ENCODE measurements around the gene CST11. TPM values are rescaled to one million over a fixed set of nuclear protein-coding genes. Genes with fewer than 3 reads are reported as not detected.
"Not testable (repeated sequence)": the region's sequence is repeated elsewhere in the genome, so short reads cannot be mapped to it uniquely, and the experiment has no call there.

The CST11 gene
- total RNA-seq, 1 donor from 2014 or later = not detected

DNA sequence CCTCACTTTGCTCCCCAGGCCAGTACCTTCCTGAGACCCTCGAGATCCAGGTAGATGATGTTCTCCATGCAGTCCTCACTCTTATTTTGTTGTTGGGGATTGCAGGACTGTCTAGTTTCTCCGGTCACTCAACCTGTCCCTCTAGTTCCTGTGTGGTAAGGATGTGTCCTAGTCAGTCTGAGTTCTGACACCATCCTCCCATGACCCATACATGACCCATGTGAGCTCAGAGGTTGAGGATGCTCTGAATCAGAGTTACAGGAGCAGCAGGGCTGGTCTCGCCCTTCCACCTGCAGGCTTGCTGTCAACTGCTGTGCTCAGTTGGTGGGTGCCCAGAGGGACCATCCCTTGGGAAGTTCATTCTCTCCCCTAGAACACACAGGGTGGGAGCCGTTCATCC, 26.4 kb upstream of the CST11 start:
- no peak overlapping the region for H3K27ac Mint-ChIP-seq (ENCODE audit: unreplicated experiment)
- H3K9me3 Mint-ChIP-seq (ENCODE audit: unreplicated experiment) = no peaks in the 10 kb centered on the region
- TF ChIP-seq, protein P1, sequence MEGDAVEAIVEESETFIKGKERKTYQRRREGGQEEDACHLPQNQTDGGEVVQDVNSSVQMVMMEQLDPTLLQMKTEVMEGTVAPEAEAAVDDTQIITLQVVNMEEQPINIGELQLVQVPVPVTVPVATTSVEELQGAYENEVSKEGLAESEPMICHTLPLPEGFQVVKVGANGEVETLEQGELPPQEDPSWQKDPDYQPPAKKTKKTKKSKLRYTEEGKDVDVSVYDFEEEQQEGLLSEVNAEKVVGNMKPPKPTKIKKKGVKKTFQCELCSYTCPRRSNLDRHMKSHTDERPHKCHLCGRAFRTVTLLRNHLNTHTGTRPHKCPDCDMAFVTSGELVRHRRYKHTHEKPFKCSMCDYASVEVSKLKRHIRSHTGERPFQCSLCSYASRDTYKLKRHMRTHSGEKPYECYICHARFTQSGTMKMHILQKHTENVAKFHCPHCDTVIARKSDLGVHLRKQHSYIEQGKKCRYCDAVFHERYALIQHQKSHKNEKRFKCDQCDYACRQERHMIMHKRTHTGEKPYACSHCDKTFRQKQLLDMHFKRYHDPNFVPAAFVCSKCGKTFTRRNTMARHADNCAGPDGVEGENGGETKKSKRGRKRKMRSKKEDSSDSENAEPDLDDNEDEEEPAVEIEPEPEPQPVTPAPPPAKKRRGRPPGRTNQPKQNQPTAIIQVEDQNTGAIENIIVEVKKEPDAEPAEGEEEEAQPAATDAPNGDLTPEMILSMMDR (IDR thresholded peaks at IDR 0.05; ENCODE audit: unreplicated experiment) = no peak
- H3K36me3 Mint-ChIP-seq (ENCODE audit: low read depth, unreplicated experiment) = no peaks in the 10 kb centered on the region
- peaks cover 5% of the 10 kb centered on the region for H3K4me1 Mint-ChIP-seq (ENCODE audit: unreplicated experiment)
- no peak overlapping the region for H3K4me3 Mint-ChIP-seq (ENCODE audit: unreplicated experiment)
- no peak for DNase-seq (ENCODE audit: low spot score)
- no peaks in the 10 kb centered on the region for H3K27me3 Mint-ChIP-seq (ENCODE audit: unreplicated experiment)

DNA sequence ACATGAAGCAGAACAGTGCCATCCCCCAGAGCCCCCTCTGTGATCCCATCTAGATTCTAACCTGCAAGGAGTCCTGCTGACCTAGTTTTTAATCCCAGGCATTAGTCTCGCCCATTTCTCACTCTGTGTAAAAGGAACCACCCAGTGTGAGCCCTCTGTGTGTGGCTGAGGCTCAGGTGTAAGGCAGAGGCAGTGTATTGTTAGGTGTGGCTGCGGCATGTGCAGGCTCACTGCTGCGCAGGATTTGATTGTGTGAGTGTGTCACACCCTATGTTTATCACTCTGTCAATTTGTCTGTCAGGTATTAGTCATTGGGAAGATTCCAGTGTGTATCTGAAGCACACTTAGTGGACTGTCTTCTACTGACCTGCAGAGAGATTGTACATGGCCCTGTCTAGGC, 24.5 kb upstream of the CST11 start:
- no peak overlapping the region for H3K4me3 Mint-ChIP-seq (ENCODE audit: unreplicated experiment)
- no peaks in the 10 kb centered on the region for H3K36me3 Mint-ChIP-seq (ENCODE audit: low read depth, unreplicated experiment)
- no peak overlapping the region for H3K27ac Mint-ChIP-seq (ENCODE audit: unreplicated experiment)
- no peak for DNase-seq (ENCODE audit: low spot score)
- H3K4me1 Mint-ChIP-seq (ENCODE audit: unreplicated experiment) = peaks cover 4% of the 10 kb centered on the region
- no peaks in the 10 kb centered on the region for H3K27me3 Mint-ChIP-seq (ENCODE audit: unreplicated experiment)
- TF ChIP-seq, protein P1 (IDR thresholded peaks at IDR 0.05; ENCODE audit: unreplicated experiment) = no peak
- H3K9me3 Mint-ChIP-seq (ENCODE audit: unreplicated experiment) = no peaks in the 10 kb centered on the region

GRCh38 chr20:23476015-23476754, 23.5 kb upstream of the CST11 start:
- TF ChIP-seq, protein P1 (IDR thresholded peaks at IDR 0.05; ENCODE audit: unreplicated experiment) = no peak
- Mint-ChIP-seq H3K36me3 (ENCODE audit: low read depth, unreplicated experiment) (no peaks in the 10 kb centered on the region), H3K4me1 (ENCODE audit: unreplicated experiment) (no peaks in the 10 kb centered on the region), H3K9me3 (ENCODE audit: unreplicated experiment) (no peaks in the 10 kb centered on the region), H3K4me3 (ENCODE audit: unreplicated experiment) (no peak overlapping the region), H3K27ac (ENCODE audit: unreplicated experiment) (no peak overlapping the region), H3K27me3 (ENCODE audit: unreplicated experiment) (no peaks in the 10 kb centered on the region)
- no peak for DNase-seq (ENCODE audit: low spot score)

- Mint-ChIP-seq H3K4me1 (ENCODE audit: unreplicated experiment) (no peaks in the 10 kb centered on the region), H3K36me3 (ENCODE audit: low read depth, unreplicated experiment) (no peaks in the 10 kb centered on the region), H3K27ac (ENCODE audit: unreplicated experiment) (no peak overlapping the region), H3K9me3 (ENCODE audit: unreplicated experiment) (no peaks in the 10 kb centered on the region), H3K27me3 (ENCODE audit: unreplicated experiment) (no peaks in the 10 kb centered on the region), H3K4me3 (ENCODE audit: unreplicated experiment) (no peak overlapping the region)
- TF ChIP-seq, protein P1 (IDR thresholded peaks at IDR 0.05; ENCODE audit: unreplicated experiment) = no peak
- DNase-seq (ENCODE audit: low spot score) = no peak
Observed at GRCh38 chr20:23475395-23475794, 22.7 kb upstream of the CST11 start.

- H3K4me3 Mint-ChIP-seq (ENCODE audit: unreplicated experiment); H3K9me3 Mint-ChIP-seq (ENCODE audit: unreplicated experiment); H3K27me3 Mint-ChIP-seq (ENCODE audit: unreplicated experiment); H3K4me1 Mint-ChIP-seq (ENCODE audit: unreplicated experiment); H3K27ac Mint-ChIP-seq (ENCODE audit: unreplicated experiment); DNase-seq (ENCODE audit: low spot score); H3K36me3 Mint-ChIP-seq (ENCODE audit: low read depth, unreplicated experiment): not testable (repeated sequence)
Observed at GRCh38 chr20:23473293-23473692, 20.6 kb upstream of the CST11 start.

DNA sequence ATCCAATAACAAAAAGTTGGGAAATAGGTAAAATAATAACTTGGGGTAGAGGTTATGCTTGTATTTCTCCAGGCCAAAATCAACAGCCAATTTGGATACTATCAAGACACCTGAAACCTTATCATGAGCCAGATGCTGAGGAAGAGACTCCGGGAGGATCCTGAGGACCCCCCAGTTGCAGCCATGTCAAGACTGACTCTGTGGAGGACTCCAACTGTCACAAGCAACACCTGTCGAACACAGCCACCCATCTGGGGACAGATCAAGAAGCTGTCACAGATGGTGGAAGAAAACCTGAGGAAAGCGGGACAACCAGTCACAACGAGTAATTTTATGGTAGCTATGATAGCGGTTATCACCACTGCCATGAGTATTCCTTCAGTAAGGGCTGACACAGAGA, 19.6 kb upstream of the CST11 start:
- H3K4me3 Mint-ChIP-seq (ENCODE audit: unreplicated experiment); H3K4me1 Mint-ChIP-seq (ENCODE audit: unreplicated experiment); H3K36me3 Mint-ChIP-seq (ENCODE audit: low read depth, unreplicated experiment); H3K27me3 Mint-ChIP-seq (ENCODE audit: unreplicated experiment); H3K9me3 Mint-ChIP-seq (ENCODE audit: unreplicated experiment); H3K27ac Mint-ChIP-seq (ENCODE audit: unreplicated experiment); DNase-seq (ENCODE audit: low spot score): not testable (repeated sequence)

GRCh38 chr20:23466961-23467360, 14.3 kb upstream of the CST11 start:
- not testable (repeated sequence) for H3K27ac Mint-ChIP-seq (ENCODE audit: unreplicated experiment); H3K27me3 Mint-ChIP-seq (ENCODE audit: unreplicated experiment); H3K4me1 Mint-ChIP-seq (ENCODE audit: unreplicated experiment); H3K9me3 Mint-ChIP-seq (ENCODE audit: unreplicated experiment); H3K4me3 Mint-ChIP-seq (ENCODE audit: unreplicated experiment); H3K36me3 Mint-ChIP-seq (ENCODE audit: low read depth, unreplicated experiment); DNase-seq (ENCODE audit: low spot score)

Measured in endothelial cell (in vitro differentiated cells).